C4-2B (cell line): ENCODE data around the gene SLC16A5.

Experiments used
- ZFX ChIP-seq: fragments of 450-650 bp; IDR thresholded peaks from 2 replicates; pipeline ENCODE4 v1.6.1; 2017
- TF ChIP-seq, protein P1 (sequence below): fragments of 450-650 bp; conservative IDR thresholded peaks from 2 replicates; pipeline ENCODE4 v1.5.1; 2017; ENCODE audit warnings: mild to moderate bottlenecking

DNA sequence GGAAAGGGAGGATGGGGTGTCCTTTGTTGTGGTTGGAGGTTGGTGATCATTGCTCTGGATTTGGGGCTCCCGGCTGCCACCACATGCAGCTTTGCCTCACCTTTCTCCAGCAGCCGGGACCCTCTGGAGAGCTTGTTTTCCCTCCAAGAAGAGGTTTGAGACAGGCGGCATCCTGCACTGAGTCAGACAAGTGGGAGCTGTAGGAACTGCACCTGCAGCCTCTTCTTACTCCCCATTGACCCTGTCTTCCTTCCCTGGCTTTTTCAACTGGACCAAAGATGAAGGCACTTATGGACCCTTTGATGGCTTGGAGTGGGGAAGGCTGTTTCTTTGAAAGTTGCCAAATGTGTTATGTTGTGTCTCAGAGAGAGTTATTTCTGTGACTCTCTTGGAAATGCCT, 24.1 kb upstream of the SLC16A5 start:
- TF ChIP-seq, protein P1, sequence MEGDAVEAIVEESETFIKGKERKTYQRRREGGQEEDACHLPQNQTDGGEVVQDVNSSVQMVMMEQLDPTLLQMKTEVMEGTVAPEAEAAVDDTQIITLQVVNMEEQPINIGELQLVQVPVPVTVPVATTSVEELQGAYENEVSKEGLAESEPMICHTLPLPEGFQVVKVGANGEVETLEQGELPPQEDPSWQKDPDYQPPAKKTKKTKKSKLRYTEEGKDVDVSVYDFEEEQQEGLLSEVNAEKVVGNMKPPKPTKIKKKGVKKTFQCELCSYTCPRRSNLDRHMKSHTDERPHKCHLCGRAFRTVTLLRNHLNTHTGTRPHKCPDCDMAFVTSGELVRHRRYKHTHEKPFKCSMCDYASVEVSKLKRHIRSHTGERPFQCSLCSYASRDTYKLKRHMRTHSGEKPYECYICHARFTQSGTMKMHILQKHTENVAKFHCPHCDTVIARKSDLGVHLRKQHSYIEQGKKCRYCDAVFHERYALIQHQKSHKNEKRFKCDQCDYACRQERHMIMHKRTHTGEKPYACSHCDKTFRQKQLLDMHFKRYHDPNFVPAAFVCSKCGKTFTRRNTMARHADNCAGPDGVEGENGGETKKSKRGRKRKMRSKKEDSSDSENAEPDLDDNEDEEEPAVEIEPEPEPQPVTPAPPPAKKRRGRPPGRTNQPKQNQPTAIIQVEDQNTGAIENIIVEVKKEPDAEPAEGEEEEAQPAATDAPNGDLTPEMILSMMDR, result no peak
- no peak for TF ChIP-seq ZFX
